C4-2B (cell line): ENCODE measurements around the gene AP2A2.

Source experiments
- ZFX ChIP-seq: fragments of 450-650 bp; IDR thresholded peaks from 2 replicates; pipeline ENCODE4 v1.6.1; 2017
- TF ChIP-seq, protein P1 (sequence below): fragments of 450-650 bp; conservative IDR thresholded peaks from 2 replicates; pipeline ENCODE4 v1.5.1; 2017; ENCODE audit warnings: mild to moderate bottlenecking

DNA sequence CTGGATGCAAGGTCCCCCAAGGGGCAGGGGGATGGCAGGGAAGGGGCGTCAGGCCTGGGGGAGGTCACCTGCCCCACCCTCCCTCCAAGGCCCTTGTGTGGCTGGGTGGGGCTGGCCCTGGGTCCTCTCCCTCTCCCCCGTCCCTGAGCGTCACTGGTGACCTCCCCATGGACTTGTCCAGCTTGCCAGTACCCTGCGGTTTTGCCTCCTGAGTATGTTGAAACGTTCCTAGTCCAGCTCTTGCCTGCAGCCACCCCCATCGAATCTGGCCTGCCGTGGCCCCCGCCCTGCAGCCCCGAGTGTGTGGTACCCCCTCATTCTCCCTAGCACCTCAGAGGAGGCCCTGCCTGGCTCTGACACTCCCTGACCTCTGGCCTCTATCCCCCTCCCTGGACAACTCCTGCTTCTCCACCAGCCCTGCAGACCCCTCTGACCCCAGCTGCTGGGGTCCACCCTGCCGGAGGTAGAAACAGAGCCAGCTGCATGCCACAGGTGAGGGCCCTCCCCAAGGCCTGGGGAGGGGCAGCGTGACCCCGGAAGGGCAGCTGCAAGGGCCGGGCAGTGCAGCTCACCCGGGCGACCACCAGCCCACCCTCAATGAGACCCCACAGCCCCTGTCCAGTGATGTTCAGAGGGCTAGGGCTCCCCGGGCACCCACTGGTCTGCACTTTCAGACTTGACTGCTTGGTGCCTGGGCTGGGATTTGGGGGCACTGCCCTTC lies 114.9 kb downstream of the AP2A2 start:
- TF ChIP-seq, protein P1, sequence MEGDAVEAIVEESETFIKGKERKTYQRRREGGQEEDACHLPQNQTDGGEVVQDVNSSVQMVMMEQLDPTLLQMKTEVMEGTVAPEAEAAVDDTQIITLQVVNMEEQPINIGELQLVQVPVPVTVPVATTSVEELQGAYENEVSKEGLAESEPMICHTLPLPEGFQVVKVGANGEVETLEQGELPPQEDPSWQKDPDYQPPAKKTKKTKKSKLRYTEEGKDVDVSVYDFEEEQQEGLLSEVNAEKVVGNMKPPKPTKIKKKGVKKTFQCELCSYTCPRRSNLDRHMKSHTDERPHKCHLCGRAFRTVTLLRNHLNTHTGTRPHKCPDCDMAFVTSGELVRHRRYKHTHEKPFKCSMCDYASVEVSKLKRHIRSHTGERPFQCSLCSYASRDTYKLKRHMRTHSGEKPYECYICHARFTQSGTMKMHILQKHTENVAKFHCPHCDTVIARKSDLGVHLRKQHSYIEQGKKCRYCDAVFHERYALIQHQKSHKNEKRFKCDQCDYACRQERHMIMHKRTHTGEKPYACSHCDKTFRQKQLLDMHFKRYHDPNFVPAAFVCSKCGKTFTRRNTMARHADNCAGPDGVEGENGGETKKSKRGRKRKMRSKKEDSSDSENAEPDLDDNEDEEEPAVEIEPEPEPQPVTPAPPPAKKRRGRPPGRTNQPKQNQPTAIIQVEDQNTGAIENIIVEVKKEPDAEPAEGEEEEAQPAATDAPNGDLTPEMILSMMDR, result no peak
- no peak for TF ChIP-seq ZFX
